Measurements from ENCODE around the gene NKIRAS1.

- TF ChIP-seq EZH2phosphoT487 (IDR thresholded peaks at IDR 0.05; ENCODE audit: borderline replicate concordance) (no peak), POLR2A (IDR thresholded peaks at IDR 0.05; ENCODE audit: borderline replicate concordance, extremely low read depth, insufficient read depth, insufficient read length) (no peak), CTCF (IDR thresholded peaks at IDR 0.05 in 2 of 3, conservative IDR thresholded peaks at IDR 0.05 in 1 of 3; ENCODE audit: borderline replicate concordance in 1 of 3, insufficient read depth in 1 of 3, low read depth in 2 of 3, low read length in 2 of 3) (no peak), EZH2 (IDR thresholded peaks at IDR 0.05) (no peak), POLR2AphosphoS5 (IDR thresholded peaks at IDR 0.05; ENCODE audit: low read depth, low read length) (no peak), RAD21 (IDR thresholded peaks at IDR 0.05; ENCODE audit: low read depth) (no peak), SRF (IDR thresholded peaks at IDR 0.05; ENCODE audit: low read depth) (no peak), SP1 (IDR thresholded peaks at IDR 0.05; ENCODE audit: low read depth) (no peak), SIN3A (IDR thresholded peaks at IDR 0.05; ENCODE audit: low read depth) (no peak), EGR1 (IDR thresholded peaks at IDR 0.05; ENCODE audit: low read depth) (no peak), YY1 (IDR thresholded peaks at IDR 0.05; ENCODE audit: extremely low read depth, insufficient replicate concordance, low read depth, low read length) (no peak)
- TF ChIP-seq, protein P1, sequence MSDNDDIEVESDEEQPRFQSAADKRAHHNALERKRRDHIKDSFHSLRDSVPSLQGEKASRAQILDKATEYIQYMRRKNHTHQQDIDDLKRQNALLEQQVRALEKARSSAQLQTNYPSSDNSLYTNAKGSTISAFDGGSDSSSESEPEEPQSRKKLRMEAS (IDR thresholded peaks at IDR 0.05): no peak
Observed at GRCh38 chr3:23867838-23868237, 49.0 kb downstream of the NKIRAS1 start.

Data from HCT116 (cell line).